Endothelial cell of umbilical vein (primary cell): ENCODE data around the gene UBC. TPM values are rescaled to one million over a fixed set of nuclear protein-coding genes. Genes with fewer than 3 reads are reported as not detected.
"Not testable (repeated sequence)": the region's sequence is repeated elsewhere in the genome, so short reads cannot be mapped to it uniquely, and the experiment has no call there.

ENCODE experiments used
- BruUV-seq: library from RNA; stranded (reverse); fragments of 400-500 nt; replicated peaks from 2 replicates; lab custom pipeline; 2021; lab: Mats Ljungman, UMichigan
- CTCF ChIA-PET: fragments of 300-600, 350-600 bp; sonication (Branson Sonifier 250); formaldehyde crosslinking; loops from one replicate; lab custom pipeline; 2021; ENCODE audit warnings: antibody characterized with exemption, inconsistent platforms; lab: Charles Lee
- POLR2A ChIA-PET: fragments of 300-600, 350-600 bp; sonication (Branson Sonifier 250); formaldehyde crosslinking; loops from one replicate; lab custom pipeline; 2021; ENCODE audit warnings: antibody characterized with exemption, inconsistent platforms; lab: Charles Lee
- DNase-seq: peaks from one replicate; pipeline ENCODE4 v3.0.0-alpha.2; 2011; ENCODE audit warnings: low read depth, low spot score
- FAIRE-seq: peaks from 2 replicates; lab custom pipeline; 2011; peaks lifted over from hg19 to GRCh38; lab: Jason Lieb, UNC
- H2AFZ ChIP-seq: 2 replicates; pipeline ENCODE4 v1.6.0; 2012; ENCODE audit warnings: low read depth, low read length, control low read depth, inconsistent platforms
- H3K27ac ChIP-seq: 2 replicates; pipeline ENCODE4 v1.5.1; 2011; ENCODE audit warnings: low read depth, mild to moderate bottlenecking, control low read depth, low read length, moderate library complexity; ENCODE audit not compliant: insufficient read depth
- H3K27me3 ChIP-seq, 2 experiments: 2 replicates each; pipeline versions ENCODE4 v1.6.0 to v1.6.1; 2011; ENCODE audit warnings: low read length in 2 of 2, mixed read lengths in 1 of 2; ENCODE audit not compliant: control insufficient read depth in 2 of 2, insufficient read depth in 2 of 2
- H3K36me3 ChIP-seq, 2 experiments: 2 replicates in 1 of 2; 3 replicates in 1 of 2; pipeline ENCODE4 v1.5.1; 2011; ENCODE audit warnings: low read length in 2 of 2, mild to moderate bottlenecking in 1 of 2, moderate library complexity in 1 of 2; ENCODE audit not compliant: control insufficient read depth in 2 of 2, insufficient read depth in 2 of 2; ENCODE audit errors: extremely low read depth in 1 of 2
- H3K4me1 ChIP-seq: 3 replicates; pipeline ENCODE4 v1.5.1; 2011; ENCODE audit warnings: mild to moderate bottlenecking, low read length; ENCODE audit not compliant: control insufficient read depth, insufficient read depth; ENCODE audit errors: extremely low read depth
- H3K4me2 ChIP-seq: 2 replicates; pipeline ENCODE4 v1.6.1; 2011; ENCODE audit warnings: low read length, control low read depth, mixed read lengths; ENCODE audit not compliant: insufficient read depth
- H3K4me3 ChIP-seq, 3 experiments: fragments of 200-600 bp in 1 of 3; sonication (generic), shearing (Covaris generic) in 1 of 3; replicated peaks in 1 of 3; 2 replicates each; pipeline ENCODE4 v1.5.1; 2011 to 2016; ENCODE audit warnings: control low read depth in 3 of 3, low read length in 3 of 3, mild to moderate bottlenecking in 2 of 3, inconsistent platforms in 1 of 3, low read depth in 1 of 3, moderate library complexity in 1 of 3; ENCODE audit not compliant: insufficient read depth in 1 of 3
- H3K79me2 ChIP-seq: 2 replicates; pipeline ENCODE4 v1.6.0; 2012; ENCODE audit warnings: low read length, inconsistent platforms; ENCODE audit not compliant: control insufficient read depth, insufficient read depth
- H3K9ac ChIP-seq: replicated peaks from 2 replicates; pipeline ENCODE3; 2011; ENCODE audit warnings: low read length, control low read depth; ENCODE audit not compliant: insufficient read depth; ENCODE audit errors: extremely low read depth
- H3K9me1 ChIP-seq: replicated peaks from 3 replicates; pipeline ENCODE4 v1.6.0; 2011; ENCODE audit warnings: mild to moderate bottlenecking, low read length; ENCODE audit not compliant: control insufficient read depth, insufficient read depth; ENCODE audit errors: extremely low read depth
- H3K9me3 ChIP-seq: replicated peaks from 2 replicates; pipeline ENCODE4 v1.5.1; 2012; ENCODE audit warnings: low read length, inconsistent platforms; ENCODE audit not compliant: control insufficient read depth, insufficient read depth
- H4K20me1 ChIP-seq: replicated peaks from 2 replicates; pipeline ENCODE3; 2011; ENCODE audit warnings: mild to moderate bottlenecking, low read length; ENCODE audit not compliant: control insufficient read depth, insufficient read depth; ENCODE audit errors: extremely low read depth
- EZH2 ChIP-seq: IDR thresholded peaks from 2 replicates; pipeline ENCODE4 v1.6.1; 2012; ENCODE audit warnings: borderline replicate concordance, low read depth, mild to moderate bottlenecking, moderate library complexity, low read length, inconsistent platforms; ENCODE audit not compliant: severe bottlenecking
- FOS ChIP-seq: IDR thresholded peaks from 2 replicates; pipeline ENCODE4 v1.6.1; 2011; ENCODE audit warnings: mild to moderate bottlenecking, low read length, moderate library complexity, borderline replicate concordance; ENCODE audit not compliant: insufficient read depth
- GATA2 ChIP-seq: IDR thresholded peaks from 2 replicates; pipeline ENCODE4 v1.7.0; 2011; ENCODE audit warnings: low read depth, mild to moderate bottlenecking, moderate library complexity, mixed read lengths, low read length; ENCODE audit not compliant: insufficient read length, insufficient read depth
- JUN ChIP-seq: IDR thresholded peaks from 2 replicates; pipeline ENCODE4 v1.6.1; 2011; ENCODE audit warnings: borderline replicate concordance, low read depth; ENCODE audit not compliant: insufficient read length, insufficient read depth
- MYC ChIP-seq: IDR thresholded peaks from one replicate; pipeline ENCODE4 v1.6.1; 2011; ENCODE audit warnings: mild to moderate bottlenecking, low read depth, low read length
- POLR2A ChIP-seq: IDR thresholded peaks from 2 replicates; pipeline ENCODE4 v1.6.1; 2012; ENCODE audit warnings: low read depth, mild to moderate bottlenecking, control low read depth, low read length
- POLR2AphosphoS5 ChIP-seq: IDR thresholded peaks from 2 replicates; pipeline ENCODE4 v1.6.1; 2012; ENCODE audit warnings: low read depth, mild to moderate bottlenecking, control low read depth, low read length, moderate library complexity; ENCODE audit not compliant: insufficient read depth
- dilution Hi-C: fragments of 300-500 bp; cut with MboI; formaldehyde crosslinking; loops from one replicate; pipeline ENCODE4 v1.15.0; 2019; ENCODE audit warnings: low sequenced_read_pairs; ENCODE audit not compliant: extremely low pct_ligation_motif_present
- intact Hi-C: fragments of 100-400 bp; cut with micrococcal nuclease; formaldehyde crosslinking; loops from one replicate; pipeline ENCODE4 v1.10.0; 2022
- polyA plus RNA-seq, 4 experiments: library from polyadenylated mRNA; depleted of rRNA in 3 of 4; stranded (reverse) in 3 of 4; unstranded in 1 of 4; fragments of >200 nt; gene quantifications; 2 replicates each; pipeline versions ENCODE4 v1.2.1 to v1.2.3, GENCODE V29; 2011 to 2012; ENCODE audit warnings: missing spikeins in 1 of 4
- total RNA-seq: library from RNA; stranded (reverse); gene quantifications from 2 replicates; pipeline ENCODE4 v1.2.3, GENCODE V29; 2021
- TF ChIP-seq, protein P1 (sequence below), 2 donors: IDR thresholded peaks; 1 replicate in 1 of 2; 2 replicates in 1 of 2; pipeline ENCODE4 v1.5.1; 2011; ENCODE audit warnings: low read length in 2 of 2, mild to moderate bottlenecking in 2 of 2, moderate library complexity in 2 of 2, control low read depth in 1 of 2, inconsistent platforms in 1 of 2, low read depth in 1 of 2; ENCODE audit not compliant: insufficient read depth in 1 of 2; ENCODE audit errors: extremely low read depth in 1 of 2
- TF ChIP-seq, protein P2 (sequence below): IDR thresholded peaks from 2 replicates; pipeline ENCODE4 v1.6.1; 2011; ENCODE audit not compliant: insufficient read depth, insufficient read length

UBC gene
- total and polyA plus RNA-seq, 2 donors (not counting 3 experiments of a cell fraction or from before 2014, with no cell fraction given), result 875 to 1,305 TPM

DNA sequence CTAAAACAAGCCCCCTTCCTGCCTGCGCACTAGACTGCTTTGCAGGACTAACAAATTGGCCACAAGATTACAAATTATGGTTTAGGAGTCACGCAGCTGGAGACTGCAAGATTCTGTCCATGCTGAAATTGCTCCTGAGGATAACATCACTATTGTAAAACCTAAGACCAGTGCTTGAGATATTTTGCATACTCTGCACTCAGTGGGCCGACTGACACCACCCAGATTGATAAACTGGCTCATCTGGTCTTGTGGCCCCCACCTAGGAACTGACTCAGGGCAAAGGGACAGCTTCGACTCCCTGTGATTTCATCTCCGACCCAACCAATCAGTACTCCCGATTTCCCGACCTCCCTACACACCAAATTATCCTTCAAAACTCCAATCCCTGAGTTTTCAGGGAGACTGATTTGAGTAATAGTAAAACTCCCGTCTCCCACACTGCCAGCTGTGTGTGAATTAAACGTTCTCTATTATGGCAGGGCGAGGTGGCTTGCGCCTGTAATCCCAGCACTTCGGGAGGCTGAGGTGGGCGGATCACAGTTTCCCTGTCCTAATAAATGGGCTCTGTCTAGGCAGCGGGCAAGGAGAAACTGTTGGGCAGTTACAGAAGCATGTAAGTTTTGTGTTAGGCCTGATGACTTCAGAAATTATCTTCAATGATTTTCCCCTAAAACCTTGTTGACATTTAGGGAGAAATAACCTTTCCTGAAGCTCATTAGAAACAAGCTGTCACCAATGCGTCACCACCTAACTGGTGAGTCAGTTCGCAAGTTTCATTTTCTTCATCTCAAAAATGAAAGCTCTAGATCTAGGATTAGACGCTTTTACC lies 5.3 kb upstream of the UBC start:
- H3K4me1 ChIP-seq, result peaks cover 58% of the 10 kb centered on the region

DNA sequence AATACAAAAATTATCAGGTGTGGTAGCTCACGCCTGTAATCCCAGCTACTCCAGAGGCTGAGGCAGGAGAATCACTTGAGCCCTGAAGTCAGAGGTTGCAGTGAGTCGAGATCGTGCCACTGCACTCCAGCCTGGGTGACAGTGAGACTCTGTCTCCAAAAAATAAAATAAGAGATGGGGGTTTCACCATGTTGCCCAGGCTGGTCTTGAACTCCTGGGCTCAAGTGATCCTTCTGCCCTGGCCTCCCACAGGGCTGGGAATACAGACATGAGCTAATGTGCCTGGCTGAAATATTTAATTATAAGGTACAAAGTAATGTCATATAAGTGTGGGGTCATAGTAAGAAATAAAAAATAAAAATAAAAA lies 4.2 kb upstream of the UBC start:
- peak overlapping the region; percentile 96 for H3K9ac ChIP-seq
- ChIA-PET POLR2A (interaction anchor here (0.8 to 2.9 kb wide), 4 partner anchors 10 to 22 kb away, joined by 3 to 23 read pairs (median 15); no protein-coding TSS in a partner anchor), CTCF (interaction anchor here (1.4 to 4.3 kb wide), 3 partner anchors 9 to 21 kb away, joined by 7 to 64 read pairs (median 29); no protein-coding TSS in a partner anchor)
- peaks cover 13% of the 10 kb centered on the region for H3K79me2 ChIP-seq
- DNase-seq, FAIRE-seq, H2AFZ ChIP-seq, H3K27me3 ChIP-seq, H3K9me1 ChIP-seq, H4K20me1 ChIP-seq, dilution Hi-C loops, H3K9me3 ChIP-seq, H3K36me3 ChIP-seq, H3K4me3 ChIP-seq, H3K4me2 ChIP-seq, intact Hi-C loops, BruUV-seq: not testable (repeated sequence)
- peak overlapping the region; percentile 95 for H3K27ac ChIP-seq
- H3K4me1 ChIP-seq, result peaks cover 58% of the 10 kb centered on the region

More for the DNA sequence above, 5.3 kb upstream of the UBC start:
- Histone ChIP-seq H3K4me2 (peak overlapping the region; percentile 54), H3K36me3 (no peaks in the 10 kb centered on the region), H3K79me2 (peaks cover 5% of the 10 kb centered on the region), H3K4me3 (no peak overlapping the region), H3K9ac (peak overlapping the region; percentile 39), H3K9me1 (no peaks in the 10 kb centered on the region), H3K9me3 (no peaks in the 10 kb centered on the region), H3K27me3 (no peaks in the 10 kb centered on the region), H3K27ac (peak overlapping the region; percentile 77), H2AFZ (peak overlapping the region; percentile 19), H4K20me1 (no peaks in the 10 kb centered on the region)
- ChIA-PET CTCF (interaction anchor here (1.2 to 2.6 kb wide), 4 partner anchors 8 to 21 kb away, joined by 7 to 29 read pairs (median 8); no protein-coding TSS in a partner anchor), POLR2A (interaction anchor here (0.8 to 2.4 kb wide), 3 partner anchors 8 to 20 kb away, joined by 3 to 19 read pairs (median 3); no protein-coding TSS in a partner anchor)
- peak; percentile 43 for DNase-seq
- FAIRE-seq, result peak; percentile 63
- BruUV-seq, result no TSS peak
- intact Hi-C loops, result no loop called here
- dilution Hi-C loops, result no loop called here
- TF ChIP-seq EZH2, result no peak
- TF ChIP-seq JUN, result peak; percentile 59
- TF ChIP-seq, protein P1, sequence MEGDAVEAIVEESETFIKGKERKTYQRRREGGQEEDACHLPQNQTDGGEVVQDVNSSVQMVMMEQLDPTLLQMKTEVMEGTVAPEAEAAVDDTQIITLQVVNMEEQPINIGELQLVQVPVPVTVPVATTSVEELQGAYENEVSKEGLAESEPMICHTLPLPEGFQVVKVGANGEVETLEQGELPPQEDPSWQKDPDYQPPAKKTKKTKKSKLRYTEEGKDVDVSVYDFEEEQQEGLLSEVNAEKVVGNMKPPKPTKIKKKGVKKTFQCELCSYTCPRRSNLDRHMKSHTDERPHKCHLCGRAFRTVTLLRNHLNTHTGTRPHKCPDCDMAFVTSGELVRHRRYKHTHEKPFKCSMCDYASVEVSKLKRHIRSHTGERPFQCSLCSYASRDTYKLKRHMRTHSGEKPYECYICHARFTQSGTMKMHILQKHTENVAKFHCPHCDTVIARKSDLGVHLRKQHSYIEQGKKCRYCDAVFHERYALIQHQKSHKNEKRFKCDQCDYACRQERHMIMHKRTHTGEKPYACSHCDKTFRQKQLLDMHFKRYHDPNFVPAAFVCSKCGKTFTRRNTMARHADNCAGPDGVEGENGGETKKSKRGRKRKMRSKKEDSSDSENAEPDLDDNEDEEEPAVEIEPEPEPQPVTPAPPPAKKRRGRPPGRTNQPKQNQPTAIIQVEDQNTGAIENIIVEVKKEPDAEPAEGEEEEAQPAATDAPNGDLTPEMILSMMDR (IDR thresholded peaks at IDR 0.05; ENCODE audit: extremely low read depth in 1 of 2, insufficient read depth in 1 of 2, low read depth in 1 of 2, low read length in 2 of 2), result no peak
- TF ChIP-seq POLR2AphosphoS5, result no peak
- no peak for TF ChIP-seq GATA2
- TF ChIP-seq, protein P2, sequence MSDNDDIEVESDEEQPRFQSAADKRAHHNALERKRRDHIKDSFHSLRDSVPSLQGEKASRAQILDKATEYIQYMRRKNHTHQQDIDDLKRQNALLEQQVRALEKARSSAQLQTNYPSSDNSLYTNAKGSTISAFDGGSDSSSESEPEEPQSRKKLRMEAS, result no peak
- no peak for TF ChIP-seq POLR2A
- peak; percentile 27 for TF ChIP-seq FOS
- TF ChIP-seq MYC, result no peak
